ENCODE results near the gene PAX6.

DNA sequence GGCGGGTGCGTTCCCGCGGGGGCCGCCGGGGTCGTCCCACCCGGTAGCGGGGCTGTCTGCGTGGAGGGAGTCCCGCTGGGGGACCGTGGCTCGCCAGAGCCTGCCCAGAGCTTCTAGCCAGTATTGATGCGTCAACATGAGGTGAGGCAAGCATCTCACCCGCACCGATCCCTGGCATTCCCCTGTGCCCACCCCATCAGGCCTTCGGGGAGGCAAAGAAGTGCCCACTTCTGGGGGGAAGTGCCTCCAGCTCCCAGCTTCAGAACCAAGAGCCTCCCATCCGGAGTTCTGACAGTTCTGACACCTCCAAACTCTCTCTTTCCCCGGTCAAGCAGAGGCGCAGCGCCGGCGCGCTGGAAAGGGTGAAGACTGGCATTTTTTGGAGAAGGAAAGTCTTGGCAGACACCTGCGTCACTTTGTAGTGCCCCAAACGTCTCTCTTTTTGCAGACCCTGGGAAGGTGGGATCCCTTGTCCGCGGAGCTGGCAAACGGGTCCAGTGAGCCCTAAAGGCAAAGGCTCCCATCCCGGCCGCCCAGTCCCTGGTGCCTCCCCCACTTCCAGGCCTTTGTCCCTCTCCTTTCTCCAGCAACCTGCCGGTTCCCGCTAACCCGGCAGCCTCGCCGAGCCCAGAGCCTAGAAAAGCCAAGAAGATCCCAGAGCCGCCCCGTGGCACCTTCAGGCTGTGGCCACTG, 3.2 kb upstream of the PAX6 start:
- no peak for TF ChIP-seq POLR2A (IDR thresholded peaks at IDR 0.05)
- TF ChIP-seq, protein P1, sequence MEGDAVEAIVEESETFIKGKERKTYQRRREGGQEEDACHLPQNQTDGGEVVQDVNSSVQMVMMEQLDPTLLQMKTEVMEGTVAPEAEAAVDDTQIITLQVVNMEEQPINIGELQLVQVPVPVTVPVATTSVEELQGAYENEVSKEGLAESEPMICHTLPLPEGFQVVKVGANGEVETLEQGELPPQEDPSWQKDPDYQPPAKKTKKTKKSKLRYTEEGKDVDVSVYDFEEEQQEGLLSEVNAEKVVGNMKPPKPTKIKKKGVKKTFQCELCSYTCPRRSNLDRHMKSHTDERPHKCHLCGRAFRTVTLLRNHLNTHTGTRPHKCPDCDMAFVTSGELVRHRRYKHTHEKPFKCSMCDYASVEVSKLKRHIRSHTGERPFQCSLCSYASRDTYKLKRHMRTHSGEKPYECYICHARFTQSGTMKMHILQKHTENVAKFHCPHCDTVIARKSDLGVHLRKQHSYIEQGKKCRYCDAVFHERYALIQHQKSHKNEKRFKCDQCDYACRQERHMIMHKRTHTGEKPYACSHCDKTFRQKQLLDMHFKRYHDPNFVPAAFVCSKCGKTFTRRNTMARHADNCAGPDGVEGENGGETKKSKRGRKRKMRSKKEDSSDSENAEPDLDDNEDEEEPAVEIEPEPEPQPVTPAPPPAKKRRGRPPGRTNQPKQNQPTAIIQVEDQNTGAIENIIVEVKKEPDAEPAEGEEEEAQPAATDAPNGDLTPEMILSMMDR (IDR thresholded peaks at IDR 0.05), result no peak

Data from breast epithelium (tissue), 3 donors.